CD4-positive, alpha-beta T cell treated with Interleukin-21 for 1 hour (primary cell): ENCODE measurements around the gene DSTYK.
"Not testable (repeated sequence)": the region's sequence is repeated elsewhere in the genome, so short reads cannot be mapped to it uniquely, and the experiment has no call there.

Experiments used
- DNase-seq: peaks from one replicate; pipeline ENCODE4 v3.0.0-alpha.2; 2020

DSTYK gene

GRCh38 chr1:205217418-205217817 lies 5.9 kb upstream of the DSTYK start:
- DNase-seq = no peak

DNA sequence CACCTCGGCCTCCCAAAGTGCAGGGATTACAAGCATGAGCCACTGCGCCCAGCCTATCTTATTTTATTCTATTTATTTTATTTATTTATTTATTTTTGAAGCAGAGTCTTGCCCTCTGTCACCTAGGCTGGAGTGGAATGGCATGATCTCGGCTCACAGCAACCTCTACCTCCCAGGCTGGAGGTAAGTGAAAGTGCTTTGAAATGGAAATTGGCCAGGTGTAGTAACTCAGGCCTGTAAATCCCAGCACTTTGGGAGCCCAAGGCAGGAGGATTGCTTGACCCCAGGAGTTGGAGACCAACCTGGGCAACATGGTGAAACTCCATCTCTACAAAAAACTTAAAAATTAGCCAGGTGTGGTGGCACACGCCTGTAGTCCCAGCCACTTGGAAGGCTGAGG lies 5.1 kb upstream of the DSTYK start:
- DNase-seq = no peak

- no peak for DNase-seq
These were observed 3.3 kb upstream of the DSTYK start for GRCh38 chr1:205214756-205215155.

DNA sequence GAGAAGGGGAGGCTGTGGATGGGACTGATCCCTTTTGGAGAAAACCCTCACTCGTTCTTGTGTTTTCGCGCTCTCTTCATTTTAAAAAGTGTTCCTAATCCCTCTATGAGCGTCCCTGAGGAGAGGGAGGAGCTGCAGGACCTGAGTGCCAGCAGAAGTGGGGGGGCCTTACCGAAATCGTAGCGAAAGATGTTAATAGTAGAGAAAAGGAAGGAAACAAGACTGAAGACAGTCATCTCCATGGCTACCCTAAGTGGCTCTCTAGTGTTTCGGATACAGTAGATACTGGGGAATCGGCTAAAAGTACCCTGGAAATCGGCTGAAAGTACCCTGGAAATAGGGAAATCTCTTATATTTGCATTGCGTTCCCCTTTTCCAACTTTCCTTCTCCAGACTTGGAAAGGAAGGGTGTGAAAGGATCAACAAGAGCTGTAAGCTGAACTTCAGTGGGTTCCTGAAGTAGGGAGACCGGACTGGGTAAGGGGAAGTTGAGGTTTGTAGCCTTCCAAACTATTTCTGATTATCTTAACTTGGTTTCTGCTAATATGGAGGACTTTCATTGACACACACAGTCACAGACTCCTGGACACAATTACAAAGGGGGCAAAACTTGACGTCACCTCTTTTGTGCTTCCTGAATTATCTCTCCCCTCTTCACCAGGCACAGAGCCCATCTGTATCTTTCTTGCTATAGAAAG lies 486 bp upstream of the DSTYK start:
- DNase-seq = no peak

- no peak for DNase-seq
These were observed 740 bp downstream of the DSTYK start for GRCh38 chr1:205210756-205211168.

DNA sequence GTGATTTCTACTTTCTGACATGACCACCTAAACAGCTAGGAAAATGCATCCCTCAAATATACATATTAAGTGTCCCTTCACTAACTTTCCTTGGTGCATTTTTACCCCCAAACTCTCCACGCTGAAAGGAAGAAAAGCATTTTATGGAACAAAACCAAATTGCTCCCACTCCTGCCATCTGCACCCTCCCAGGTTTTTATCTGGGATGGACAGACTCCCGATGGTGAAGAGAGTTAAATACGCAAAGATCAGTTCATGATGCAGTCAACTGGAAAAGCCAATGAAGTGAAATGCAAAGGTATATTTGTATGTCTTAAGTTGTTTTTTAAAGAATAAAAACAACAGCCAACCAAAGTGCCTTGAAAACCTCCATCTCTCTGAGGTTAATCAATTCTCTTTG lies 2.7 kb downstream of the DSTYK start:
- no peak for DNase-seq

DNA sequence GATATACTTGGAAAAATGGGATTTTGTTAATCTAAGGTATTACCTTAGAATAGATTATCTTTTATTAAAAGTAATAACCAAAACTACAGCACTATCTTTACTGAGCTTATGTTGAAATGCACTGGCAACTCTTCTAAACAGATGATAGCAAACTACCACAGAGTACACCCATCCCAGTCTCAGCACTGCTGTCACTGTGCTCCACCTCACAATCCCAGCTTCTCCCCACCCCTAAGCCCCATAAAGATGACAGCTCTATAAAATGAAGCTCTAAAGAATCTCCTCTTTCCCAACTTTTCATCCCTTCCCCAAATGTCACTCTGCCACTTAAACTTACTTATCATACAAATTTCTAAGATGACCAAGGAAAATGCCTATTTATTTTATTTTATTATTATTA lies 6.4 kb downstream of the DSTYK start:
- no peak for DNase-seq

DNA sequence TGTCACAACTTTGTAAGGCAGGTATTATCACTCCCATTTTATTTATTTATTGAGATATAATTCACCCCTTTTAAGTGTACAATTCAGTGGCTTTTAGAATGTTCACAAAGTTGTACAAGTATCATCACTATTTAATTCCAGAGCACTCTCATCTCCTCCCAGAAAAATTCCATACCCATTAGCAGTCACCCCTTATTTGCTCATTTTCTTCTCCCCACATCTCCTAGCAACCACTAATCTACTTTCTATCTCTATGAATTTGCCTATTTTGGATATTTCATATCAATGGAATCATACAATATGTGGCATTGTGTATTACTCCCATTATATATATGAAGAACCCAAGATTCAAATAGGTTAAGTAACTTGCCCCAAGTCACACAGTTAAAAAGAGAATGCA lies 7.0 kb downstream of the DSTYK start:
- no peak for DNase-seq

DNA sequence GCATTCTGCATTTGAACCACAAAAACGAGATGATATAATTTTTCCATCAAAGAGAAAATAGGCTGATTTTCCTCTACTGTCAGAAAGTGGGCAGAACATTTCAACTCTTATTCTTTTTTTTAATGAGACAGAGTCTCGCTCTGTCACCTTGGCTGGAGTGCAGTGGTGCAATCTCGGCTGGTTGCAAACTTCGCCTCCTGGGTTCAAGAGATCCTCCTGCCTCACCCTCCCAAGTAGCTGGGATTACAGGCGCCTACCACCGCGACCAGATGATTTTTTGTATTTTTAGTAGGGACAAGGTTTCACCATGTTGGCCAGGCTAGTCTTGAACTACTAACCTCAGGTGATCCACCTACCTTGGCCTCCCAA lies 11.6 kb downstream of the DSTYK start:
- no peak for DNase-seq

DNA sequence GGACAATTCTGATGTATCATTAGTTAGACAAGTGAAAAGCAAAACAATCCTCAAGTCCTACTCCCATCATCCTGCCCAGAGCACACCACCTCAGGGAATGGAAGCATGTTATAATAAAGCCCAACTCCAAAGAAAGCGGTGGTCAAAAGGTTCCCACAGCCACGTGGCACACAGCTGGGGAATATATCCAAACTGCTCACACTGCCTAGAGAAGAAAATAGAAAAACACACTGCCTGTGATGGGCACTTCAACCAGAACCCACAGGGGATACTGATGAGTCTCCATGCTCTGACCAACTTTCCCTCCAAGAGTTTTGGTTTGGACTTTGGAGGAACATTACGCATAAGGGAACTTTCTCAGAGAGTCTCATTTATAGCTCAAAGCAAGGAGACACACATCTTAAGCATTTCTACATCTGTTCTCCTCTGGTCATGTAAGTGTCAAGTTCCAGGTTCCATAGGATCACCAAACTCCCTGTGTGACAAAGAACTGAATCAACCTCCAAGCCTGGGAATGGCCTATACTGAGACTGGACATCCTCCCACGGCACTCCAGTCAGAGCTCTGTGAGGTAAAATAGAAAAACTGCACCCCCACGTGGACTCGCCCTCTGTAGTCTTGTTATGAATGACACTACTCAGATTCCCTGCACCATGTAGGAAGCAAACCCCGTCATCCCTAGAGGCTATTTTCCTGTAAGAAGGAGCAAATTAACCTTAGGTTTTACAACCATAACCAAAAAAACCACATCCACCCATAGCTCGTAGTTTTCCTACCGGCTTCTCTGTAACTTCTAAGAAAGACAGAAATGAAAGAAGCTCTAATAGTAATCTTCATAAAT lies 12.2 kb downstream of the DSTYK start:
- DNase-seq = no peak

DNA sequence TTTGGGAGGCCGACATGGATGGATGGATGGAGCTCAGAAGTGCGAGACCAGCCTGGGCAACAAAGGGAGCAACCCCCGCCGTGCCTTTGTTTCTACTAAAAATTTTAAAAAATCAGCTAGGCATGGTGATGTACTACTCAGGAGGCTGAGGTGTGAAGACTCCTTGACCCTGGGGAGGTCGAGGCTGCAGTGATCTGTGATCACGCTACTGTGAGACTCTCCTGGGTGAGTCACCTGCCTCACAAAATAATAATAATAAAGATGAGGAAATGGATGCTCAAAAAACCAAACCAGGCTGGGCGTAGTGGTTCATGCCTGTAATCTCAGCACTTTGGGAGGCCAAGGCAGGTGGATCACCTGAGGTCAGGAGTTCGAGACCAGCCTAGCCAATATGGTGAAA lies 19.2 kb downstream of the DSTYK start:
- DNase-seq = no peak

GRCh38 chr1:205191622-205192021 lies 19.9 kb downstream of the DSTYK start:
- DNase-seq = no peak

GRCh38 chr1:205190845-205191577 lies 20.5 kb downstream of the DSTYK start:
- no peak for DNase-seq

DNA sequence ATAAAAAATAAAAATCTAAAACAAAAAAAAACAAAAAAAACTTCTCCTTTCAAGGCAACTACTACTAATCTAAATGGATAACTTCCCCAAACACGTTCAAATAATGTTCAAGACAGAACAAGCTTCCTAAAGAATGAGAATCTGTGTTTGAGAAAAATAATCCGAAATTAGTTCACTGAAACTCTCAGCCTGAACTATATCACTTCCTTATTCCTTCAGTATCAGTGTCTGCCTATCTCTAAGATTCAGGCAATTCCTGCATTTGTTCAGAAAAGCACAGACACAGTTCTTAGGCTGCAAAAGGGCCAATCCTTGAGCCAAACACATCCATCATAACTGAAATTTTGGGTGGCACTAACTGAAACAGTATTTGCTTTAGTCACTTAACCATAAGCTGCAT lies 22.4 kb downstream of the DSTYK start:
- no peak for DNase-seq

- no peak for DNase-seq
These were observed 22.9 kb downstream of the DSTYK start for GRCh38 chr1:205188596-205188995.

DNA sequence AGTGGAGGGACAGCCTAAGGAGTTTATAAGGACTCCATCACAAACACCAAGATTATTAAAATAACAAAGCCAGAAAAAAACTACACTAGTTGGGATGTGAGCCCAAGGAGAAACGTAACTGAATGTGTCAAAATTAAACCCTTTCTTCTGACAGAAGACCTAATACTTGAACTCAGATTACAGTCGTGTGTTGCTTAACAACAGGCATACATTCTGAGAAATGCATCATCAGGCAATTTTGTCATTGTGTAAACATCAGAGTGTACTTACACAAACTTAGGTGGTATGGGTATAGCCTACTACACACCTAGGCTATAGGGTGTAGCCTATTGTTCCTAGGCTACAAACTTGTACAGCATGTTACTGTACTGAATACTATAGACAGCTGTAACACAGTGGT lies 23.4 kb downstream of the DSTYK start:
- DNase-seq = no peak

- DNase-seq = no peak
These were observed 24.1 kb downstream of the DSTYK start for GRCh38 chr1:205187420-205187819.

DNA sequence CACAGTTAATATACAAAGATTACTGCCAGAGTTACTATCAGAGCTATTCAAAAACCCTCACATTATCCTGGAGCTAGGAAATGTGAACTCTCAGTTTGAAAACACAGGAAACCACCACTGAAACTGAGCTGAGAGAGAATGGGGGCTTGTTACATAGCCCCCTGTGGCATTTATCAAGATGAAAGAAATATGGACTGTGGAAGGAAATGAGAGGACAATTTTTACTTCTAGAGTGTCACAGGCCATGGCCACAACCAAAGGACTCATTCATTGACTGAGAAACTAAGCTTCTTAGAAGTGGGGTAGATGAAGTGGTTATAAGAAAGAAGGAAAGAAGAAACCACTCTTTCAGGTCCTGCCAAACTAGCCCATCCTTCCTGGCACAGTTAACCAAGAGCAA lies 25.3 kb downstream of the DSTYK start:
- DNase-seq = no peak

DNA sequence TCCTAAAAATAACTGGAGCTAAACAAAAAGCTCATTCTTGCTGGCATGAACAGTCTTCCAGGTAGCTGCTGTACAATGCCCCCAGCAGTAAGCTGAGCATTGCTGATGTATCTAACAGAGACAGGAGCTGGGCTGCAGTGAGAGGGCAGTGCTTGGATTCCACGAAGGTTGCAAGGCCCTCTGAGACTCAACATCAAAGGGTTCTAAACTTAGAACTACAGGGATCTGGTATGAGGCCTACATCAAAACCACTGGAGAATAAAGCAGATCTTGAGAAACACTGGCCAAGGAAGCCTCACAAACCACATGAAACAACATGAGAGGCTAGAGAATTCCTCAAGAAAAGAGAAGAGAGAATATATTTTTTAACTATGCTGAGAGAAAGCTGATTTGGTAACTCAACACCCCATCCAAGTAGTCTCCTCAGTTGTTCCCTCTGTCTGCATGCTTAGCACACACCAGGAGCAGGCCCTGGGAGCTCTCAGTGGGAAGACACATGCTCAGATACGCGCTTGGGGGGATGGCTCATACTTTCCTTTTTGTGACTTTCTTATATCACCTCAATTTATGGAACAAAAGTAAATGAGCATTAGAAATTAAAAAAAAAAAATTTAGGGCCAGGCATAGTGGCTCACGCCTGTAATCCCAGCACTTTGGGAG lies 27.7 kb downstream of the DSTYK start:
- no peak for DNase-seq

DNA sequence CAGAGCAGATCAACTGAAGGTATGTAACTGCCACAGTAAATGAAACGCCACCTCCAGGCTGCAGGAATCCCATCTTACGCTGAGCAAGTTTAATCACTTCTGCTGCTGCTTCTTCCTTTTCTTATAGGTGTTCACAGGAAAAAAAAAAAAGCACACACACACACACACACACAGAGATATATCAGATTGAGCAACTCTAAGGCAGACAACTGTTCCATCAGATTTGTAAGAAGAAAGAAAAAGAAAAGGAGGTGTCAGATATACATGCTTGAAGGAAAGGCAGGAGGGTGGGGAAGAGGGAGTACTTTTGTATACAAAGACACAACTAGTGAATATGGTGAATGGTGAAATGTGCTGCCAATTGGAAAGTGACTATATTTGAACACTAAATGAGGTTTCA lies 28.6 kb downstream of the DSTYK start:
- no peak for DNase-seq

DNA sequence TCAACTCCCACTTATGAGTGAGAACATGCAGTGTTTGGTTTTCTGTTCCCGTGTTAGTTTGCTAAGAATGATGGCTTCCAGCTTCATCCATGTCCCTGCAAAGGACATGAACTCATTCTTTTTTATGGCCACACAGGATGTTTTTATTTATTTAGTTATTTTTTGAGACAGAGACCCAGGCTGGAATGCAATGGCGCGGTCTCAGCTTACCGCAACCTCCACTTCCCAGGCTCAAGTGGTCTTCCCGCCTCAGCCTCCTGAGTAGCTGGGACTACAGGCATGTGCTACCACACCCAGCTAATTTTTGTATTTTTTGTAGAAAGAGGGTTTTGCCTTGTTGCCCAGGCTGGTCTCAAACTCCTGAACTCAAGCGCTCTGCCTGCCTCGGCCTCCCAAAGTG lies 31.2 kb downstream of the DSTYK start:
- not testable (repeated sequence) for DNase-seq

DNA sequence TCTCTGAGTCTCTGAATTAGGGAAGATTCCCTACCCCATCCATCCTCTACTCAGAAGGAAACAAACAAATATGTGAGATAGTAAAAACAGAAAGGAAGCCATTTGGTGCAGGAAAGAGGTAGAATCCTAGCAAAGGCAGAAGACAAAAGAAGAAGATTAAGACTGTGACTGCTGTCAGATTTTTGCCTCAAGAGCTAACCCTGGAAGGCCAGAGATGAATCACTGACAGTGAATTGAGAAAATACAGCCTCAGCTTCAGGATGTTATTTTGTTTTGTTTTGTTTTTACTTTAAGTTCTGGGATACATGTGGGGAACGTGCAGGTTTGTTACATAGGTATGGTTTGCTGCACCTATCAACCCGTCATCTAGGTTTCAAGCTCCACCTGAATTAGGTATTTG lies 31.7 kb downstream of the DSTYK start:
- no peak for DNase-seq

GRCh38 chr1:205172729-205173366 lies 38.7 kb downstream of the DSTYK start:
- no peak for DNase-seq
